Endodermal cell (in vitro differentiated cells): ENCODE measurements around the gene PRR29. TPM values are rescaled to one million over a fixed set of nuclear protein-coding genes. Genes with fewer than 3 reads are reported as not detected.

Experiments used
- DNase-seq: peaks from one replicate; pipeline ENCODE4 v3.0.0-alpha.2; 2017
- H3K27ac ChIP-seq: 2 replicates; pipeline ENCODE4 v1.5.1; 2013; ENCODE audit warnings: mild to moderate bottlenecking, low read depth, low read length, moderate library complexity
- H3K27me3 ChIP-seq: 2 replicates; pipeline ENCODE4 v1.6.1; 2013; ENCODE audit warnings: mild to moderate bottlenecking, low read length, moderate library complexity; ENCODE audit not compliant: insufficient read depth, control insufficient read depth, poor library complexity, severe bottlenecking
- H3K36me3 ChIP-seq: 2 replicates; pipeline ENCODE4 v1.7.0; 2013; ENCODE audit warnings: mild to moderate bottlenecking, low read length, moderate library complexity; ENCODE audit not compliant: control insufficient read depth, insufficient read depth
- H3K4me1 ChIP-seq: one replicate; pipeline ENCODE4 v1.7.0; 2013; ENCODE audit warnings: low read length; ENCODE audit not compliant: control insufficient read depth, insufficient read depth
- H3K4me3 ChIP-seq: 2 replicates; pipeline ENCODE4 v1.5.1; 2013; ENCODE audit warnings: mild to moderate bottlenecking, low read length, moderate library complexity
- H3K9ac ChIP-seq: 2 replicates; pipeline ENCODE4 v1.6.1; 2013; ENCODE audit warnings: mild to moderate bottlenecking, low read length, moderate library complexity; ENCODE audit not compliant: poor library complexity, severe bottlenecking; ENCODE audit errors: extremely low read depth
- H3K9me3 ChIP-seq: 2 replicates; pipeline ENCODE4 v1.6.1; 2013; ENCODE audit warnings: mild to moderate bottlenecking, low read length, moderate library complexity; ENCODE audit not compliant: control insufficient read depth
- H3K27ac Mint-ChIP-seq: 2 replicates; pipeline ENCODE4 v1.8.0; 2020; ENCODE audit warnings: mixed read lengths
- H3K27me3 Mint-ChIP-seq: 2 replicates; pipeline ENCODE4 v1.8.0; 2021; ENCODE audit warnings: mild to moderate bottlenecking, mixed read lengths; ENCODE audit not compliant: insufficient read depth
- H3K36me3 Mint-ChIP-seq: 2 replicates; pipeline ENCODE4 v1.8.0; 2020; ENCODE audit warnings: low read depth, mixed read lengths
- H3K4me1 Mint-ChIP-seq: 2 replicates; pipeline ENCODE4 v1.8.0; 2020; ENCODE audit warnings: mixed read lengths
- H3K4me3 Mint-ChIP-seq: 2 replicates; pipeline ENCODE4 v1.8.0; 2020; ENCODE audit warnings: mild to moderate bottlenecking, moderate library complexity, mixed read lengths
- H3K9me3 Mint-ChIP-seq: 2 replicates; pipeline ENCODE4 v1.8.0; 2020; ENCODE audit warnings: mild to moderate bottlenecking, mixed read lengths
- CTCF ChIP-seq: fragments of 200-600 bp; sonication (generic); conservative IDR thresholded peaks from 2 replicates; pipeline ENCODE4 v1.5.0; 2021; ENCODE audit warnings: antibody characterized with exemption, mild to moderate bottlenecking
- WGBS, 2 experiments: methylation state at CpG; one replicate each; pipeline versions ENCODE4 v1.1.5 to v1.1.7; 2013; ENCODE audit warnings: missing lambda C conversion rate in 2 of 2, mixed read lengths in 1 of 2; ENCODE audit not compliant: insufficient coverage in 1 of 2, insufficient read length in 1 of 2; 5-methylcytosine and 5-hydroxymethylcytosine counted together
- total RNA-seq, 2 donors: library from RNA; stranded (reverse); fragmentation: NEBNext Ultra II Directional in 1 of 2; extraction: Animal tissue kit (Norgen Biotek cat#: 25700) in 1 of 2; gene quantifications; 2 replicates in 1 of 2; 3 replicates in 1 of 2; pipeline ENCODE4 v1.2.1, GENCODE V29; 2021

The PRR29 gene
- total RNA-seq, 2 donors from 2014 or later, result 3.3 to 6.1 TPM

GRCh38 chr17:63963123-63963522 is 35.0 kb upstream of the PRR29 start:
- no peaks in the 10 kb centered on the region for H3K9me3 ChIP-seq
- no peak overlapping the region for H3K4me3 Mint-ChIP-seq
- no peak overlapping the region for H3K27ac ChIP-seq
- peaks cover 1% of the 10 kb centered on the region for H3K36me3 Mint-ChIP-seq
- H3K27me3 Mint-ChIP-seq, result peaks cover 36% of the 10 kb centered on the region
- no peak overlapping the region for H3K4me3 ChIP-seq
- H3K27me3 ChIP-seq, result peaks cover 15% of the 10 kb centered on the region
- peaks cover 14% of the 10 kb centered on the region for H3K4me1 Mint-ChIP-seq
- 90 to 100% methylated on average over 2 to 4 of the region's 4 CpGs for WGBS, 2 experiments
- H3K36me3 ChIP-seq, result no peaks in the 10 kb centered on the region
- TF ChIP-seq CTCF, result no peak
- no peak overlapping the region for H3K9ac ChIP-seq
- no peak for DNase-seq
- no peak overlapping the region for H3K27ac Mint-ChIP-seq
- H3K9me3 Mint-ChIP-seq, result no peaks in the 10 kb centered on the region
- H3K4me1 ChIP-seq, result peaks cover 5% of the 10 kb centered on the region

DNA sequence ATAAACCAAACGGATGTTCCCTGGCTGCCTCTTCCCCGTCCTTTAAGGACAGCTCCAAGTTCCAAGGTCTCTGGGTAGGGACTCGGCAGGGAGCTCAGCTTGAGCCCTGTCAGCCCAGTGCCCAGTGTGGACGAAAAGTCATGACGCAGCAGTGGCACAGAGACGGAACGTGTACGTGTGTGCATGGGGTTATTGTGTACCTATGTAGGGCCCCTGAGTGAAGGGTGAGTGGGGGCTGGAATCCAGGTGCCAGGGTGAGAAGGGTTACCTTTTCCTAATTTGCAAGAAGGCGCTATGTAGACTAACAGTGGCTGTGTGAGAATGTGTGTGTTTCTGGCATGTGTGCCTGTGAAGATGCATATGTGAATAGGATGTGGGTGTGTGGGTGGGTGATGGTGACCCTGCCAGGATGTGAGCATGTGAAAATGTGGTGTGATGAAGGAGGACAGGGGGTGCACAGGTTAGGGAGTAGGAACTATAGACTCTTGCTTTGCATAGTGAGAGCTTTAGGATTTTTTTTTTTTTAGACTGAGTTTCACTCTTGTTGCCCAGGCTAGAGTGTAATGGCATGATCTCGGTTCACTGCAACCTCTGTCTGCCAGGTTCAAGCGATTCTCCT is 31.4 kb upstream of the PRR29 start:
- no peaks in the 10 kb centered on the region for H3K27me3 ChIP-seq
- Mint-ChIP-seq H3K4me1 (peaks cover 5% of the 10 kb centered on the region), H3K9me3 (no peaks in the 10 kb centered on the region), H3K27ac (no peak overlapping the region), H3K27me3 (peaks cover 14% of the 10 kb centered on the region), H3K4me3 (no peak overlapping the region), H3K36me3 (no peaks in the 10 kb centered on the region)
- no peaks in the 10 kb centered on the region for H3K9me3 ChIP-seq
- no peak for TF ChIP-seq CTCF
- no peak overlapping the region for H3K9ac ChIP-seq
- H3K4me3 ChIP-seq, result no peak overlapping the region
- no peaks in the 10 kb centered on the region for H3K36me3 ChIP-seq
- 89 to 92% methylated on average over 11 of the region's 11 CpGs for WGBS, 2 experiments
- H3K27ac ChIP-seq, result no peak overlapping the region
- H3K4me1 ChIP-seq, result peaks cover 5% of the 10 kb centered on the region
- no peak for DNase-seq

DNA sequence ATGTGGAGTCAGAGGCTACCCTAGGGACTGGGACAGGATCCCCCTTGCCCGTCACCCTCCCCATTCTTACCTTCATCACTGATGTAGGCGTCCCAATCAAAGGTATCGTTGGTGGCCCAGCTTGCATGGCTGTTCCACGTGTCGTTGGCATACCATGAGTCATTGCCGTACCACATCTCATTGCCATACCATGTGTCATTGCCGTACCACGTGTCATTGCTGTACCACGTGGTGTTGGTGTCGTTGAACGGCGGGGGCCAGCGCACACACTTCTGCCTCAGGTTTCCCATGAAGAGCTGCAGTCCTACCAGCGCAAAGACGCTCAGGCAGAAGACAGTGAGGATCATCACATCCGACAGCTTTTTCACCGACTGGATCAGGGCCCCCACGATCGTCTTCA is 30.2 kb upstream of the PRR29 start:
- Histone ChIP-seq H3K27me3 (no peaks in the 10 kb centered on the region), H3K27ac (no peak overlapping the region), H3K4me1 (no peaks in the 10 kb centered on the region), H3K36me3 (no peaks in the 10 kb centered on the region), H3K9me3 (no peaks in the 10 kb centered on the region), H3K4me3 (no peak overlapping the region), H3K9ac (no peak overlapping the region)
- no peak for DNase-seq
- 94 to 96% methylated on average over 17 to 19 of the region's 19 CpGs for WGBS, 2 experiments
- peaks cover 13% of the 10 kb centered on the region for H3K27me3 Mint-ChIP-seq
- no peak overlapping the region for H3K27ac Mint-ChIP-seq
- no peak for TF ChIP-seq CTCF
- no peak overlapping the region for H3K4me3 Mint-ChIP-seq
- H3K36me3 Mint-ChIP-seq, result no peaks in the 10 kb centered on the region
- H3K9me3 Mint-ChIP-seq, result no peaks in the 10 kb centered on the region
- no peaks in the 10 kb centered on the region for H3K4me1 Mint-ChIP-seq
